GM19099 (cell line): ENCODE data around the gene ITIH4.

ENCODE experiments used
- POLR2A ChIP-seq: IDR thresholded peaks from 3 replicates; pipeline ENCODE4 v1.6.1; 2011; ENCODE audit warnings: low read depth; ENCODE audit not compliant: insufficient read length; ENCODE audit errors: extremely low read depth

The ITIH4 gene

DNA sequence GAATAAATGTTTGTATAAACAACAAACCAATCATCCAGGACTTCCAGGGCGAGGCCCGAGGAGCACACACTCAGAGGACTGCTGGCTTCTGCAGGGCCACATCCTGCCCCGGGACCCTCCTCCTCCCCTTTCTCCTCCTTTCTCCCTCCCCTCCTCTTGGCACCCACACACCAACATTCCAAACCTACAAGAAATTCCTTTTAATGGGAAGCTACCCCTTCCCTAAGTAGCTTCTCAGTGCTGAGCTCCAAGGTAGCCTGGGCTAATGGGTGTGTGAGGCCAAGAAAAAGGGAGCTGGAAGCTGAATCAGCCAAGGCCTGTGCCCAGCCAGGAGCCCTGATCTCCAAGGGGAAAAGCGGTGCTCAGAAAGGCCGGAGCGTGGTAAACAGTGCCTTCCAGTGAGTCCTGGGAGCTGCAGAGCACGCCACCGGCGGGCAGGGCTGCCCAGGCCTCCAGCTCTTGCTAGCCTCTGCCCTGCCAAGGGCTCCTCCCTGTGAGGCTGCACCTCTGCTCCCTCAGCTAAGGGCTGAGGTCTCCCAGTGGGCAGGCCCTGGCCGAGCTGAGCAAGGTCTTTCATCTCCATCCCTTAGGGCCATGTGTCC is 32.0 kb downstream of the ITIH4 start:
- TF ChIP-seq POLR2A: no peak

DNA sequence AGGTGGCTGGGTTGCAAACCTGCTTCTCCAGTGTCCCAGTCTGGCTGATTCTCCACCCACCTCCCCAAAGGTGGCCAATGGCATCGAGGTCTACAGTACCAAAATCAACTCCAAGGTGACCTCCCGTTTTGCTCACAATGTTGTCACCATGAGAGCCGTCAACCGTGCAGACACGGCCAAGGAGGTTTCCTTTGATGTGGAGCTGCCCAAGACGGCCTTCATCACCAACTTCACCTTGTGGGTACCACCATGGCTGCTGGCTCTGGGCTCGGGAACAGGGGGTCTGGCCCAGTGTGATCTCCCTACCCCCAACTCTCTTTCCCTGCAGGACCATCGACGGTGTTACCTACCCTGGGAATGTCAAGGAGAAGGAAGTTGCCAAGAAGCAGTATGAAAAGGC is 34.1 kb downstream of the ITIH4 start:
- no peak for TF ChIP-seq POLR2A

DNA sequence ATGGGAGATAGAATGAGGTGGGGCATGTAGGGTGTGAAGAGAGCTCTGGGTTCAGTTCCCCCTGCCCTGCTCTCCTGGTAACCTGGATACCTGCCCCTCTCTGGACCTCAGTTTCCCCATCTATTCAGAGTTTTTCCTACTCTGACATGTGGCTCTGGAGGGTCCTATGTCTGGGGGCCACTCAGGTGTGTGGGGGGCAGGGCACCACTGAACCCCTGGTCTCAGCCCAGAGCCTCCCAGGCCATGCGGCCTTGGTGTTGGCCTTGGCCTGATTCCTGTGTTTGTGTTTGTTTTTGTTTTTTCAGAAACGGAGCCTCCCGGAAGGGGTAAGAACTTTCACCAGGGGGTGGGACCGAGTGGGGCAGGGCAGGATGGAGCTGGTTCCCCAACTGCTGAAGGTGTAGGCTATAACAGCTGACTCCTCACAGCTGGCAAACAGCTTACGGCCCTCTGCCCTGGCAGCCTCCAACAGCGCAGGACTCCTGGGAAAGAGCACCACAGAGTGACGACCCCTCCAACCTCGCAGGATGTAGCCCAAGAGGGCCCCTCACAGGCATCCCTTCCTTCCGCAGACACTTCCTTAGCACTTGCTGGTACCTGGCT is 35.1 kb downstream of the ITIH4 start:
- TF ChIP-seq POLR2A: no peak

DNA sequence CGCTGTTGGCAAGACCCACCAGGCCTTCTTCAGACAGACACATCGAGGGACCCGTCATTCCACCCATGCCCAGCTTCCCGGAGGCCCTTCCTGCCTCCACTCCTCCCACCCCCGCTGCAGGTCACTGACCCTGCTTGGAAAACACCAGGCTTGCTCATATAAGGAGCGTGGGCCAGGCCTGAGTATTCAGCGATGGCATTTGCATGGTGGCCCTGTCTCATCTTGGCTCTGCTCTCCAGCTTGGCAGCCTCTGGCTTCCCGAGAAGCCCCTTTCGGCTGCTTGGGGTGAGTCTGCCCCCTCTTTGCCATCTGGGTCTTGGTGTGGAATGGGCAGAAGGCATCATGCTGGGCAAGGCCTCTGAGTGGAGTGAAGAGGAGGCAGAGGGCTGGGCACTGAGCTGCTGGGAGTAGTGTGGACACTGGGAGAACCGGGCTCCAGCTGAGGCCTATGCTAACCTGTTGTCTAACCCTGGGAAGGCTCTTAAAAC is 35.8 kb downstream of the ITIH4 start, which contains the start of gene ITIH3:
ITIH3 (plus strand) TSS at position 185 of the 488 bp plus-strand sequence; CDS start at position 193, 8 bp downstream.
- TF ChIP-seq POLR2A: no peak

DNA sequence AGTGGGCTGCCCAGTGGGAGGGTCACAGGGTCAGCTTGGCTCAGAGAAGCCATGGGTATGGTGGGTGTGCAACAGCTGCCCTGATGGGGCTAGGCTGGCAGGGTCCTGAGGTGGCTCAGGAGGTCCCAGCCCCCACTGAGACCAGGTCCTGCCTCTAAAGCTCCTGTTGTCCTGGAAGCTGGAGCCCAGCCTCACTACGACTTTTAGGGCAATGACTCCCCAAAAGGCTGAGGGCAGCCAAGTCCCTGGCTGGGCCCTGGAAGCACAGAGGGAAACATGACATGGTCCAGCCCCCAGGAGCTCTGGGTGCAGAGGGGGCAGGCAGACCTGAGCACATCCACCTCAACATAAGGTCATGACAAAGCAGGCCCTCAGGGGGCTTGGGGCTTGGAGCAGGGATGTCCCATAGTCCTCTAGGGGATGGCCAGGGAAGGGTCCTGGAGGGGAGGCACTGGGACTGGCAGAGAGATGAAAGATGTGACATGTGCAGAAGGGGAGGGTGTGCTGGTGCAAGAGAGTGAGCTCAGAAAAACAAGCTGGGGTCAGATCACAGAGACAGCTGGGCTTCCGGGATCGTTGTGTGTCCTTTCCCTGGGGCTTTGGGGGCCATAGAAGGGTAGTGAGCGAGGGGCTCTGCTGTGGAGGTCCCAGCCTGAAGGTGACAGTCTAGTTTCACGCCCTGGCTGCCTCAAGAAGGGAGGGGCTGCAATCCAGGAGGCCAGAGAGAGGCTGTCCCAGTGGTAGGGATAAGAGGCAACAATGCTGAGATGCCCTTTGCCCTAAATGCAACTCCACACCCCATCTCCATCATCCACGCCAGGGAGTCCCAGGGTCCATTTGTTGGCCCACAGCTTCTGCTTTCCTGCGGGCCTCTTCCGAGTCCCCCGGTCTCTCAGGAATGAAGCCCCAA is 36.5 kb downstream of the ITIH4 start:
- no peak for TF ChIP-seq POLR2A

DNA sequence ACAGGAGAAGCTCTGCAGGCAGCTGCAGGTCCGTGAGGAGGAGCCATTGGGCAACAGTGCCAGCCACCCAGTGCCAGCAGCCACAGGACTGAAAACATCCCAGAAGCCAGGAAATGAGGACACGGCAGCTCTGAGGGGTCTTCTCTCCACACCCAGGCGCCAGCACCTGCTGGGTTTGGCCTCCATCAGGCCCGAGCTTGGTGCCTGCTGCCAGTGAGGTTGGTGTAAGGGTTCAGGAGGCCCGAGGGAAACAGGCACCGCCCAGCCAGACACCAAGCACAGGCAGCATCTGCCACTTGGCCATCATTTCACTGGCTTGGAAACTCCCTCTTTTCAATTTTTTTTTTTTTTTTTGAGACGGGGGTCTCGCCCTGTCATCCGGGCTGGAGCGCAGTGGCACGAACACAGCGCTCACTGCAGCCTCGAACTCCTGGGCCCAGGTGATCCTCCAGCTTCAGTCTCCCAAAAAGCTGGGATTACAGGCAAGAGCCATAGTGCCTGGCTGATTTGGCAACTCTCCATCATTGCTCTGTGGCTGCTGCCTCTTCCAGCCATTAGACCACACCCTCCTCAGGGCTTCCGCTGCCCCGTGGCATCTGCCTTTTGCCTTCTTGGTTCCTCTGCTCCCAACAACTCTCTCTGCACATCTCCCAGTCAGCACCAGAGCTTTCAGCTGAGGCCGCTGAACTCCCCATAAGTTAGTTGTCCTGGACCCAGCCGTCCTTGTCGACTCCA is 37.3 kb downstream of the ITIH4 start:
- TF ChIP-seq POLR2A: no peak

DNA sequence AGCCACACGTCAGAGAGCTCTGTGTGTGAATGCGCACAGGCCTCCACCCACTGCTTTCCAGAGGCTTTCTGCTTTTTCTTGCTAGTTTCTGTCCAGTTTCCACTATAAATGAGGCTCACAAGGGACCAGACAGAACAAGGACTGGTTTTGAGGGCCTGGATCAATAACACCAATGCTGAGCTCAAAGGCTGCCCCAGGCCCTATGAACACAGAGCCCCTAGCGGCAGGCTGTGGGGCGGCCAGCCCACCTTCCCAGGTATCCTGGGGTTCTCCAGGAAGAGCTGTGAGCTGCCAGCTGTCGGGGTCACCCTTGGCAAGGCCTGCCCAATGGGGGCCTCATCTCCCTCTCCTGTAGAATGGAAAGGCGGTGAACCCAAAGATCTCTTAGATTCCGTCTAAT is 38.1 kb downstream of the ITIH4 start:
- no peak for TF ChIP-seq POLR2A

DNA sequence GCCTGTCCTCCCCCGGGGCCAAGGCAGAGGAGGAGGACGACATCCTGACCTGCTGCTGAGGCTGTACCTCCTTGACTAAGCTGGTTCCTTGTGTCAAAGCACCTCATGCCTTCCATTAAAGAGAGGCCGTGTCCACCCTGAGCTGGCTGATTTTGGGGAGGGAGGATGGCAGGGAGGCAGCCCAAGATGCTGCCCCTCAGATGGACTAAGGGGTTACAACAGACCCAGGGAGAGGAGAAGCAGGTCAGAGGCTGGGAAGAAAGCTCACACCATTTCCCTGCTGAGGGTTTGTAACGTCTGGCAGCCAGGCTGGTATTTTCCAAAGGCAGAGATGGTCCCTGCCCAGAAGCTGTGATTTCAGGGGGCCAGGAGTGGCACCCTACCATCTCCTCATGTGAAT is 38.5 kb downstream of the ITIH4 start:
- TF ChIP-seq POLR2A: no peak

DNA sequence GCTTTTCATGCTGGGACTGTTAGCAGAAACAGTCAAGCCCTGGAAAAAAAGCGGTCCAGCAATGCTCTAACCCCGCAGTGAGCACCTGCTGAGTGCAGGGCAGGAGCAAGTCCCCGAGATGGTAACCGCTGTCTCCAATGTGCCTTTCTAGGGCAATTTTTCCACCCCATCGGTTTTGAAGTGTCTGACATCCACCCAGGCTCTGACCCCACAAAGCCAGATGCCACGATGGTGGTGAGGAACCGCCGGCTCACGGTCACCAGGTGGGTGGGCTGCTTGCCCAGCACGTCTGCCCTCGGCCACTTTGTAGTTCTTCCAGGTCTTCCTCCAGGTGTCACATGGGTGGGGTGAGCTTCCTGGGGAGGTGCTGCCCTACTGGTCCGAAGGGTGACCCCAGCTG is 39.1 kb downstream of the ITIH4 start:
- no peak for TF ChIP-seq POLR2A

DNA sequence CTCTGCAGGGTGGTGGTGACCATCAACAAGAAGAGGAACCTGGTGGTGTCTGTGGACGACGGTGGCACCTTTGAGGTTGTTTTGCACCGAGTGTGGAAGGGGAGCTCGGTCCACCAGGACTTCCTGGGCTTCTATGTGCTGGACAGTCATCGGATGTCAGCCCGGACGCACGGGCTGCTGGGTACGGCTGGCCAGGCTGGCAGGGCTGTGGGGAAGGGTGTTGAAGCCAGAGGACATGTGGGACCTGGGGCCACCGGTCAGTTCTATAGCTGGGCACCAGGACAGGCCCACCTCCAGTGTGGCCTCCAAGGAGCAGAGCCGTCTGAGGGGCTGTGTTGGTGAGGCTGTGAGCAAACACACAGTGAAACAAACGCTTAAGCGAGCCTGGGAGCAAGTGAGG is 39.7 kb downstream of the ITIH4 start:
- TF ChIP-seq POLR2A: no peak

DNA sequence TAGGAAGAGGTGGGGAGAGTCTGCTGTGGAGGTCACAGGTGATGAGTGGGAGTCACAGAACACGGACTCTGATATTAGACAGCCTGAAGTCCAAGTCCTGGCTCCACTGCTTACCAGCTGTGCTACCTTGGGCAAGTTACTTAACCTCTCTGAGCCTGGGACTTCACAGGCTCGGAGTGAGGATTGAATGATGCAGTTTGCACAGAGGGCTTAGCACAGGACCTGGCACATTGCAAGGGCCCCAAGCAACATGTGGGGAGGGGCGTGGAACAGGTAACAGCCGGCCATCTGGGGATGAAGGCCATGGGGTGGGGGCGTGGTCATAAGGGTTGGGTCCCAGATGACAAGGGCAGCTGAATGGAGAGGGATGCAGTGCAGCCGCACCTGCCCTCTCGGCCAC is 40.1 kb downstream of the ITIH4 start:
- TF ChIP-seq POLR2A: no peak

DNA sequence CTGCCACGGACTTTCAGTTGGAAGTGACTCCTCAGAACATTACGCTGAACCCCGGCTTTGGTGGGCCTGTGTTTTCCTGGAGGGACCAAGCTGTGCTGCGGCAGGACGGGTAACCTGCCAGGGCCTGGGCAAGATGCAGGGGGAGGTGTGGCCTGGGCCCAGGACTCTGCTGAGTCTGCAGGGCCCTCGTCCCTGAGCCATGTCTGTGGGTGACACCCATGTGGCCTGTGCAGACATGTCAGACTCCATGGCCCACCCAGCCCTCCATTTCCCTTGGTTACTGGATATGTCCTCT is 40.8 kb downstream of the ITIH4 start:
- no peak for TF ChIP-seq POLR2A

DNA sequence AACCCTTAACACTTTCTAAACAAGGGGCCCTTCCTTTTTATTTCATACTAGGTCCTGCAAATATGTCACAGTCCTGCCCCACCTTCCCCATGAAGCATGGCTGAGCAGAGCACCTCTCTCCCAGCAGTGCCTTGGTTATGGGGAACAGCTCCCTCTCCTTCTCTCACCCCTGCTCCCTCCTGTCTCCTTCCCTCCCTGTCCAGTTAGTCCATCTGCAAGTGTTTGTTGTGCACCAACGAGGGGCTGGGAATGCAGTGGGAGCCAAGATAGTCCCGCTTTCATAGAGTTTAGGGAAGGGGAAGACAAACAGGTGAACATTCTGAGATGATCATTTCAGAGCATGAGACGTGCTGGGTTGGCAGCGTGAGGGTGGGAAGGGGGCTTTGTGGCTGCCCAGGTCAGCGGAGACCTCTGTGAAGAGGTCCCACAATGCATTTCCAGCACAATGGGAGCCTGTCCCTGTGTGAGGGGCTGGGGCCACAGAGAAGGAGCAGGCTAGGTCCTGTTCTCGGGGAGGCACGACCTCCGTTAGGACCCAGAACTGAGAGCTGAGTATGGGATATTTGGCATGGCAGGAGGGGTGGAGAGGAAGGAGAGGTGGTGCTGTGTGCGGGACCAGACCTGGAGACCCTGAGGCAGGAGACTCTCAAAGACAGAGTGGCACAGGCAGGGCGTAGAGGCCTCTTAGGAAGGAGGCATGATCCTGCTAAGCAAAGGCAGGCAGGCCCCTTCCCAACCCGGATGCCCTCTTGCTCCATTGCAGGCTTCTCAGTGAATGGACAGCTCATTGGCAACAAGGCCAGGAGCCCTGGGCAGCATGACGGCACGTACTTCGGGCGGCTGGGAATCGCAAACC is 41.4 kb downstream of the ITIH4 start:
- TF ChIP-seq POLR2A: no peak
